MM.1S (cell line): ENCODE data around the gene NUDT5.
"Not testable (repeated sequence)": the region's sequence is repeated elsewhere in the genome, so short reads cannot be mapped to it uniquely, and the experiment has no call there.

Source experiments
- DNase-seq: peaks from one replicate; pipeline ENCODE4 v3.0.0-alpha.2; 2015
- H2AFZ ChIP-seq: fragments of 300-600 bp; sonication (generic); 2 replicates; pipeline ENCODE4 v1.6.0; 2016; ENCODE audit warnings: antibody characterized with exemption, low read length
- H3F3A ChIP-seq: fragments of 300-600 bp; sonication (generic); 2 replicates; pipeline ENCODE4 v1.6.1; 2016; ENCODE audit warnings: mild to moderate bottlenecking, antibody characterized with exemption, low read length, moderate library complexity, mixed read lengths; ENCODE audit not compliant: insufficient read depth
- H3K27ac ChIP-seq: fragments of 300-600 bp; sonication (generic); 2 replicates; pipeline ENCODE4 v1.5.1; 2016; ENCODE audit warnings: mild to moderate bottlenecking, low read length
- H3K27me3 ChIP-seq: fragments of 300-600 bp; sonication (generic); replicated peaks from 2 replicates; pipeline ENCODE4 v1.6.0; 2016; ENCODE audit warnings: low read length; ENCODE audit not compliant: insufficient read depth
- H3K36me3 ChIP-seq: fragments of 300-600 bp; sonication (generic); replicated peaks from 2 replicates; pipeline ENCODE4 v1.6.1; 2016; ENCODE audit warnings: mild to moderate bottlenecking, low read length, mixed read lengths; ENCODE audit not compliant: insufficient read depth
- H3K4me1 ChIP-seq: fragments of 300-600 bp; sonication (generic); 2 replicates; pipeline ENCODE4 v1.6.1; 2016; ENCODE audit warnings: low read length, mixed read lengths
- H3K4me2 ChIP-seq: fragments of 300-600 bp; sonication (generic); 2 replicates; pipeline ENCODE4 v1.6.0; 2016; ENCODE audit warnings: low read depth, low read length
- H3K4me3 ChIP-seq: fragments of 300-600 bp; sonication (generic); 2 replicates; pipeline ENCODE4 v1.5.1; 2016; ENCODE audit warnings: low read length, mixed read lengths
- H3K79me2 ChIP-seq: fragments of 300-600 bp; sonication (generic); 2 replicates; pipeline ENCODE4 v1.6.1; 2016; ENCODE audit warnings: mixed run types, low read length, mixed read lengths
- H3K9ac ChIP-seq: fragments of 300-600 bp; sonication (generic); 2 replicates; pipeline ENCODE4 v1.6.1; 2016; ENCODE audit warnings: low read length, mixed read lengths
- H3K9me2 ChIP-seq: fragments of 300-600 bp; sonication (generic); replicated peaks from 2 replicates; pipeline ENCODE4 v1.6.1; 2016; ENCODE audit warnings: mild to moderate bottlenecking, low read length, mixed read lengths; ENCODE audit not compliant: insufficient read depth
- H3K9me3 ChIP-seq: fragments of 300-600 bp; sonication (generic); replicated peaks from 2 replicates; pipeline ENCODE4 v1.6.1; 2016; ENCODE audit warnings: mild to moderate bottlenecking, low read length, mixed read lengths; ENCODE audit not compliant: insufficient read depth
- H4K20me1 ChIP-seq: fragments of 300-600 bp; sonication (generic); 2 replicates; pipeline ENCODE4 v1.6.1; 2016; ENCODE audit warnings: mild to moderate bottlenecking, low read length, moderate library complexity, mixed read lengths; ENCODE audit not compliant: insufficient read depth
- CTCF ChIP-seq: fragments of 300-600 bp; sonication (generic); IDR thresholded peaks from 2 replicates; pipeline ENCODE4 v1.5.1; 2016; ENCODE audit warnings: antibody characterized with exemption, low read length, mixed read lengths
- EZH2 ChIP-seq: fragments of 300-600 bp; sonication (generic); optimal IDR thresholded peaks from 2 replicates; pipeline ENCODE3; 2017; ENCODE audit warnings: low read depth, mild to moderate bottlenecking, antibody characterized with exemption, low read length, mixed read lengths
- EZH2phosphoT487 ChIP-seq: fragments of 300-600 bp; sonication (generic); IDR thresholded peaks from 2 replicates; pipeline ENCODE4 v1.6.1; 2018; ENCODE audit warnings: antibody characterized with exemption, low read length

NUDT5 gene

GRCh38 chr10:12235116-12235694 is 39.5 kb upstream of the NUDT5 start:
- no peaks in the 10 kb centered on the region for H3K9me2 ChIP-seq
- no peaks in the 10 kb centered on the region for H3K4me1 ChIP-seq
- no peak for DNase-seq
- no peak overlapping the region for H3K9ac ChIP-seq
- peaks cover 14% of the 10 kb centered on the region for H3K36me3 ChIP-seq
- no peak for TF ChIP-seq EZH2phosphoT487
- no peak for TF ChIP-seq EZH2
- TF ChIP-seq CTCF = no peak
- no peaks in the 10 kb centered on the region for H4K20me1 ChIP-seq
- no peaks in the 10 kb centered on the region for H3F3A ChIP-seq
- H3K9me3 ChIP-seq = no peaks in the 10 kb centered on the region
- H3K27ac ChIP-seq = no peak overlapping the region
- no peaks in the 10 kb centered on the region for H3K27me3 ChIP-seq
- H2AFZ ChIP-seq = no peak overlapping the region
- no peak overlapping the region for H3K4me3 ChIP-seq
- peaks cover 1% of the 10 kb centered on the region; the same call in 1 of the 2 replicates for H3K79me2 ChIP-seq
- no peak overlapping the region for H3K4me2 ChIP-seq

- H4K20me1 ChIP-seq, H3K4me2 ChIP-seq, H3K27ac ChIP-seq, H3K9me2 ChIP-seq, H3K9me3 ChIP-seq, DNase-seq, H3K27me3 ChIP-seq, H3K4me1 ChIP-seq, H3K4me3 ChIP-seq, H3F3A ChIP-seq, H3K79me2 ChIP-seq, H2AFZ ChIP-seq, H3K9ac ChIP-seq: not testable (repeated sequence)
- H3K36me3 ChIP-seq = peaks cover 14% of the 10 kb centered on the region
Observed at GRCh38 chr10:12234687-12235086, 39.0 kb upstream of the NUDT5 start.

GRCh38 chr10:12228851-12229250 is 33.2 kb upstream of the NUDT5 start:
- Histone ChIP-seq H3K4me2 (no peak overlapping the region), H3K27me3 (no peaks in the 10 kb centered on the region), H3K4me1 (no peaks in the 10 kb centered on the region), H3F3A (no peaks in the 10 kb centered on the region), H2AFZ (no peak overlapping the region), H3K9ac (no peak overlapping the region), H3K36me3 (no peaks in the 10 kb centered on the region; the same call in 1 of the 2 replicates), H4K20me1 (no peaks in the 10 kb centered on the region), H3K4me3 (no peak overlapping the region), H3K9me3 (no peaks in the 10 kb centered on the region), H3K9me2 (no peaks in the 10 kb centered on the region), H3K27ac (no peak overlapping the region), H3K79me2 (0 out of 2 replicates have a peak, but pooled peaks cover 4% of the 10 kb centered on the region)
- DNase-seq = no peak
- no peak for TF ChIP-seq CTCF
- no peak for TF ChIP-seq EZH2
- TF ChIP-seq EZH2phosphoT487 = no peak

- H4K20me1 ChIP-seq, H3K9me3 ChIP-seq, H3K9me2 ChIP-seq, H3K27ac ChIP-seq, H3K36me3 ChIP-seq, H3K27me3 ChIP-seq, H3F3A ChIP-seq, H3K4me2 ChIP-seq, DNase-seq, H3K4me1 ChIP-seq, H3K4me3 ChIP-seq, H2AFZ ChIP-seq, H3K9ac ChIP-seq: not testable (repeated sequence)
- H3K79me2 ChIP-seq = peaks cover 12% of the 10 kb centered on the region
Observed at GRCh38 chr10:12226438-12226837, 30.7 kb upstream of the NUDT5 start.
